ENCODE results near the gene CCL1.

DNA sequence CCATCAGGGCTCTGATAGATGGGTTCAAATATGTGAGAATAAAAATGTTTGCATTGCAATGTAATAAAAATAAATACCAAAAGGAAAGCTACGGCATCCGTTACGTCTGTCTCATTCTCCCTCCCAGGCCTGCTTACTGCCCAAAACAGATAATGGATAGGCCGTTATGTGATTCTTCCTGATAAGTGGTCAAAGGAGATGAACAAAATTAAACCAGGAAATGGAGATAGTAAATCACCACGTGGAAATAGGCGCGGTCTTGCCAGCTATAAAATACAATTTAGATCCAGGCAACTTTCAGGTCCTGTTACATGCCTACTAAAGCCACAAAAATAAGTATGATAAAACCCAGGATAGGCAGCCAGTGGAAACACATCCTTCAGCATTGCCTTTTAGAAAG lies 49.5 kb upstream of the CCL1 start:
- TF ChIP-seq, protein P1, sequence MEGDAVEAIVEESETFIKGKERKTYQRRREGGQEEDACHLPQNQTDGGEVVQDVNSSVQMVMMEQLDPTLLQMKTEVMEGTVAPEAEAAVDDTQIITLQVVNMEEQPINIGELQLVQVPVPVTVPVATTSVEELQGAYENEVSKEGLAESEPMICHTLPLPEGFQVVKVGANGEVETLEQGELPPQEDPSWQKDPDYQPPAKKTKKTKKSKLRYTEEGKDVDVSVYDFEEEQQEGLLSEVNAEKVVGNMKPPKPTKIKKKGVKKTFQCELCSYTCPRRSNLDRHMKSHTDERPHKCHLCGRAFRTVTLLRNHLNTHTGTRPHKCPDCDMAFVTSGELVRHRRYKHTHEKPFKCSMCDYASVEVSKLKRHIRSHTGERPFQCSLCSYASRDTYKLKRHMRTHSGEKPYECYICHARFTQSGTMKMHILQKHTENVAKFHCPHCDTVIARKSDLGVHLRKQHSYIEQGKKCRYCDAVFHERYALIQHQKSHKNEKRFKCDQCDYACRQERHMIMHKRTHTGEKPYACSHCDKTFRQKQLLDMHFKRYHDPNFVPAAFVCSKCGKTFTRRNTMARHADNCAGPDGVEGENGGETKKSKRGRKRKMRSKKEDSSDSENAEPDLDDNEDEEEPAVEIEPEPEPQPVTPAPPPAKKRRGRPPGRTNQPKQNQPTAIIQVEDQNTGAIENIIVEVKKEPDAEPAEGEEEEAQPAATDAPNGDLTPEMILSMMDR (conservative IDR thresholded peaks at IDR 0.05; ENCODE audit: low read depth, low read length): no peak
- TF ChIP-seq POLR2A (IDR thresholded peaks at IDR 0.05; ENCODE audit: low read depth, low read length) (no peak), MXI1 (IDR thresholded peaks at IDR 0.05; ENCODE audit: borderline replicate concordance, low read depth, low read length) (no peak), RAD21 (IDR thresholded peaks at IDR 0.05; ENCODE audit: low read length) (no peak), CHD1 (IDR thresholded peaks at IDR 0.05; ENCODE audit: low read depth, low read length) (no peak), RFX5 (IDR thresholded peaks at IDR 0.05; ENCODE audit: low read depth, low read length) (no peak), MAZ (IDR thresholded peaks at IDR 0.05; ENCODE audit: borderline replicate concordance, low read depth, low read length) (no peak), MAFK (IDR thresholded peaks at IDR 0.05; ENCODE audit: low read depth, low read length) (no peak), CEBPB (IDR thresholded peaks at IDR 0.05; ENCODE audit: low read depth, low read length) (no peak), SMC3 (IDR thresholded peaks at IDR 0.05; ENCODE audit: low read depth, low read length) (no peak), BHLHE40 (IDR thresholded peaks at IDR 0.05; ENCODE audit: low read depth, low read length) (no peak)

Data from IMR-90 (cell line).